ENCODE data around the gene SLC25A25.

SLC25A25 gene

DNA sequence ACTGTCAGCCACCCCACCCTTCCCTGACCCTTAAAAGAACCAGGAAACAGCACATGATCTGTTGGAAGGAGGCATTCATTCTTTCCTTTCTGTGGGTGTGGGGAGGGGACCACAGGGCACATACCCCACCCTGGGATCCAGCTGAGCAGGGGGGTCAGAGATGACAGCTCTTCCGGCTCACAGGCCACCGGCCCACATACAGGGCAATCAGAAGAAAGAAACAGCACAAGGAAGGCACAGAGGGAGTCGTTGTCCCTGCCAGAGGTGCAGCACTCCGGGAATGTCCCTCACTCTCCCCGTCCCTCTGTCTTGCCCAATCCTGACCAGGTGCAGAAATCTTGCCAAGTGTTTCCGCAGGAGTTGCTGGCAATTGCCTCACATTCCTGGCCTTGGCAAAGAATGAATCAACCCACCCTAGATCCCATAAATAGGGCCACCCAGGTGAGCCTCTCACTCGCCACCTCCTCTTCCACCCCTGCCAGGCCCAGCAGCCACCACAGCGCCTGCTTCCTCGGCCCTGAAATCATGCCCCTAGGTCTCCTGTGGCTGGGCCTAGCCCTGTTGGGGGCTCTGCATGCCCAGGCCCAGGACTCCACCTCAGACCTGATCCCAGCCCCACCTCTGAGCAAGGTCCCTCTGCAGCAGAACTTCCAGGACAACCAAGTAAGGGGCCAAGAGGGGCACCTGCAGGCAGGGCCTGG is 81.1 kb downstream of the SLC25A25 start, which contains the start of gene LCN2:
Gene LCN2, plus strand, starts transcription at position 453 of the 701 bp plus-strand sequence. Its CDS starts 73 bp downstream, at position 526.
- no peak for DNase-seq

DNA sequence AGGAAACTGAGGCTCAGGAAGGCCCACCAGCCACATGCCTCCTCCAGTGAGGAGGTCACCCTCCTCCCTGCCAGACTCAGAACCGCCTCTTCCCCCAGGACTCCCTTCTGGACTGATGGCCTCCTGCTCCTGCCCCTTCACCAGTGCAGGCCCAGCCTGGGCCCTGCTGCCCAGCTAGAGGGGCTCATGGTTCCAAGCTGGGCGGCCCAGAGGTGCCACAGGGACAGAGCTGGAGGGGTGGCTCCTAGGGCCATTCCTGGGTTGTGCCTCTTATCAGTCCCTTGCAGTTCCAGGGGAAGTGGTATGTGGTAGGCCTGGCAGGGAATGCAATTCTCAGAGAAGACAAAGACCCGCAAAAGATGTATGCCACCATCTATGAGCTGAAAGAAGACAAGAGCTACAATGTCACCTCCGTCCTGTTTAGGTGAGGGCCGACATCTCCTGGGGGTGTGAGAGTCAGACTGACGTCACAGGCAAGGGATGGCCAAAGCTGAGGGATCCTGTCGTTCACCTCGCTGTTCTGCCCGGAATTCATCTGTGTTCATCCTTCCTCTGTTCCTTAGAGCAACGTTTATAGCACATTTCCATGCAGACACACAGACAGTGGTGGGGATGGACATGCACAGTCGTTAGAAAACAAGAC is 82.0 kb downstream of the SLC25A25 start:
- DNase-seq: no peak

DNA sequence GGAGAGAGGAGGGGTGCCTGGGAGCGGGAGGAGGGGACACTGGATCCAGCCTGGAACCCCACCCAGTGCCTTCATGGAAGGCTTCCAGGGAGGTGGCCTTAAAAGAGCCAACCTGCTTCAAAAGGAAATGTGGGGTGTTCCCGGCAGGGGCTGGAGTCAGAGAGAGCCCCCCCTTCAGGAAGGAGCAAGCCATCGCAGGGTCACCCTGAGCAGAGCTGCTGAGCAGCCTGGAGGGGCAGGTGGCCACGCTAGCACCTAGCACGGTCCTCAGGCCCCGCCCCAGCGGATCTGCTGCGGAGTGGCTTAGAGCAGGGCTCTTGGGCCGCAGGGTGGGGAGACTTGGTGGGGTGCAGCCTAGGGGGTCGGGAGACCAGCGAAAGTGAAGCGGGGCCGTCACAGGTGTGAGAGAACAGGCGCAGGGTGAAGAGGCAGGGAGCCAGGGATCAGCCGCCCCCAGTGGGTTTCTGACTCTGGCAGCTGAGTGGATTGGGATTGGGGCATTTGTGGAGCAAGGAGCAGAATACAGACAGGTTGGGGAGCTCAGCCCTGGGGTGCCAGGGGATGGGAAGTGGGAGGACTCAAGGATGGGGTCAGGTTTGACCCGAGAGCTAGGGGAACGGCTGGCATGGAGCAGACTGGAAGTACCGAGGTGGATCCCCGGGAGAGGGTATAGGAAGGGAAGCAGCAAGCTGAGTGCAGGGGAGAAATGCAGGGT is 82.7 kb downstream of the SLC25A25 start:
- DNase-seq: no peak

DNA sequence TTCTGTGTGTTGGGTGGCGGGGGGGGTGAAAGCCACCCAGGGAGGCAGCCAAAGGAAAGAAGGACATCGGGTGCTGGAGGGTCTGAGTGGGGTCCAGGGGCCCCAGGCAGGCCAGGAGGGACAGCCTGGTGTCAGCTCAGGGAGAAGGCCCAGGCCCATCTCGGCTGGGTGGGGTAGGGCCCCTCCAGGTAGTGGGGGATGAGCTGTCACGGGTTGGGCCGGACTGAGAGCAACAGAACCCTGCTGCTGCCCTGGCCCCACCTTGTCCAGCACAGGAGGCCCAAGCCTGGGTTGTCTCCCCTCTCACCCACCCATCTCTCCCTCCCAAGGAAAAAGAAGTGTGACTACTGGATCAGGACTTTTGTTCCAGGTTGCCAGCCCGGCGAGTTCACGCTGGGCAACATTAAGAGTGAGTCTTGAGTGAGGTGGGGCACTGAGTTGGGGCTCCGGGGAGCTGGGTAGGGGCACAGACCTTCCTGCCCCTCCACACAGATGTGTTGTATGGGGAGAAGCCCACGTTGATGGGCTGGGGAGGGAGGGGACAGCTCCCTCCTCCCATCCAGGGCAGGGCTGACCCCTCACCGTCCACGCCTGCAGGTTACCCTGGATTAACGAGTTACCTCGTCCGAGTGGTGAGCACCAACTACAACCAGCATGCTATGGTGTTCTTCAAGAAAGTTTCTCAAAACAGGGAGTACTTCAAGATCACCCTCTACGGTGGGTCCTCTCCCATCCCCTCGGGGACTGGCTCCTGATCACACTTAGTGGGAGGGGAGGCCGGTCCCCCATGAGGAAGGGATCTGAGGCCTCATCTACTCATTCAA is 83.5 kb downstream of the SLC25A25 start:
- no peak for DNase-seq

DNA sequence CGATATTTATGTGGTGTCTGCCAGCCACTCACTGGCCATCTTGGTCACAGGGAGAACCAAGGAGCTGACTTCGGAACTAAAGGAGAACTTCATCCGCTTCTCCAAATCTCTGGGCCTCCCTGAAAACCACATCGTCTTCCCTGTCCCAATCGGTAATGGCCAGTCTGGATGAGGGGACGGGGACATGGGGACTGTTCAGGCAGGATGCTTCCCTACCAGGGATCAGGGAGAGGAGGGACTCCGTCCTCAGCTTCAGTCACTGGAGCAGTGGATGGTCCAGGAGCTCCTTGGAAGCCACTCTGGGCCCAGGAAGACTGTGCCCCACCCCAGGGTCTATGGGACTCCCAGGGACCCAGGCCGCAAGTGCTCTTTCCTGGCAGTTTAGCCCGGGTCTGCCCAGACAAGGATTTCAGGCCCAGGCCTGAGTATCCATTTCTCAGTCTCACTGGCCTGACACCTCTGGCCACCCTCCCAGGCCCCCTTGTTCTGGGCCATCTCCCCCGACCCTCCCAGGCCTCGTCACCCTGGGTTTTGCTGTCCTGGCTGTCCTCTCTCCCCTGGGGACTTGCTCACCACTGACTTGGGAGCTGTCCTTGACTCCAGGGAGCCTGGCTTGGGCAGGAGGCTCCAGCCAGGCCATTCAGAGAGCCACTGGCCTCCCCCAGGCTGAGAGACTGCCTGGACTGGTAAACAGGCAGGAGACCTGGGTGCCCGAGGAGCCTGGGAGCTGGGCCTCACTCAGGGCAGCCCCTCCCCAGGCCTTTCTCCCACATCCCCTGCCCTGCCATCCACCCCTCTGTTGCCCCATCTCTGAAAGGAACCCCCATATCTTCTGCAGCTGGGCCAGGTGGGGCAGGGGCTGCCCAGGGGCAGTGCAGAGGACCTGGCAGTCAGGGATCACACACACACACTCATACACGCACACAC is 84.4 kb downstream of the SLC25A25 start:
- no peak for DNase-seq

DNA sequence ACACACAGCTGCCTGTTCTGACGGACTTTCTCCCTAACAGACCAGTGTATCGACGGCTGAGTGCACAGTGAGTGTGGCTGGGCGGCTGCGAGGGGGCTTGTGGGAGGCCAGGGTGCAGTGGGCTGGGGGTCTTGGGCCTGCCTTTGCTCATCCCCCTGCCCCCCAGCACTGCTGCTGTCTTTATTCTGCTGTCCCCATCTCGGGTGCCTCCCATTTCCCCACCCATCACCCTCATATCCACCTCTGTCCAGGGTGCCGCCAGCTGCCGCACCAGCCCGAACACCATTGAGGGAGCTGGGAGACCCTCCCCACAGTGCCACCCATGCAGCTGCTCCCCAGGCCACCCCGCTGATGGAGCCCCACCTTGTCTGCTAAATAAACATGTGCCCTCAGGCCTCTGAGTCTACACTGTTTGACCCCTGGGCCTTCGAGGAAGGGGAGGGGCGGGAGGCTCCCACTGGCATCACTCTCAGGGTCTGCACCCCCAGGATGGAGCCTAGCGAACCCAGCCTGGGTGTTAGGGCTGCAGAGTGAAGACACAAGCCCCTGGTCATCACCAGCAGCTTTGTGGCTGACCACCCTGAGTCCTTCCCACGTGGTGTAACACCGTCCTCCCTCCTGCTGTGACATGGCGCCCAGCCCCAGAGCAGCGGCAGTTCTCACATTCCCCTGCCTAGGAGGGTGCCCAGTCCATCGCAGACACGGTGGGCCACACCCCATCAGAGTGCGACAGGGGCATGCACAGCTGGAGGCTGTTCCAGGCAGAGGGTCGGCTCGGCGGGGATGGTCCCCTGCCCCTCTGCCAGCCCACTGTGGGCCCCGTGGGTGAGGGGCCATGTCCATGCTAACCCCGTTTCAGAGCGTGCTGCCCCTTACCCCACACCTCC is 85.3 kb downstream of the SLC25A25 start:
- DNase-seq: no peak

DNA sequence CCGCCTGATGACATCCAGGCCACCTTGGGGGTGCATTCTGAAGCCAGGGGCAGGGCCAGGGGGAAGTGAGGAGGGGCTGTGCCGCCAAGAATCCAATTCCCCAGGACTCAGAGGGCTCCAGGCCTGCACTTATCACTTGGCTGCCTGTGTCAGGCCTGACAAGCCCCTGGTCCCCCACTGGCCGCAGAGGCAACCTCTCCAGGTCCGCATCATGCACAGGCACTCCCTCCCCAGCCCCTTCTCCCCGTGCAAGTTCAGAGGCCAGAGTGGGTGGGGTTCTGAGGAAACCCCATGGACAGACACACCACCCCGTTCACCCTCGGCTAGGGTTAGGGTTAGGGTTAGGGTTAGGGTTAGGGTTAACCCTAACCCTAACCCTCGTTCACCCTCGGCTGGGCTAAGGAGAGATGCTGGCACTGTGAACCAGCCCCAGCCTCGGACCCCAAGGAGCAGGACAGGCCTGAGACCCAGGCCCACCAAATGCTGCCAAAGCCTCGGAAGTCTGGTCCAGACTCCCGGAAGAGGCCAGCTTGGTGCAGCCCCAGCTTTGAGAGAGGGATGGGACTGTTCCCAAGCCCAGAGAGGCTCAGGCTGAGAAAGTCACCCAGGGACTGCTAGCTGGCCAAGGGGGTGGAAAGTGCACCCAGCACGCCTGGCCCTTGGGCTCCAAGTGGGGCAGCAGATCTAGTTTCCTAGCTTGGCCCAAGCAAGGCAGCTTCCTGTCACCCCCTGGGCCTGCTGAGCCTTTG is 86.1 kb downstream of the SLC25A25 start:
- no peak for DNase-seq

DNA sequence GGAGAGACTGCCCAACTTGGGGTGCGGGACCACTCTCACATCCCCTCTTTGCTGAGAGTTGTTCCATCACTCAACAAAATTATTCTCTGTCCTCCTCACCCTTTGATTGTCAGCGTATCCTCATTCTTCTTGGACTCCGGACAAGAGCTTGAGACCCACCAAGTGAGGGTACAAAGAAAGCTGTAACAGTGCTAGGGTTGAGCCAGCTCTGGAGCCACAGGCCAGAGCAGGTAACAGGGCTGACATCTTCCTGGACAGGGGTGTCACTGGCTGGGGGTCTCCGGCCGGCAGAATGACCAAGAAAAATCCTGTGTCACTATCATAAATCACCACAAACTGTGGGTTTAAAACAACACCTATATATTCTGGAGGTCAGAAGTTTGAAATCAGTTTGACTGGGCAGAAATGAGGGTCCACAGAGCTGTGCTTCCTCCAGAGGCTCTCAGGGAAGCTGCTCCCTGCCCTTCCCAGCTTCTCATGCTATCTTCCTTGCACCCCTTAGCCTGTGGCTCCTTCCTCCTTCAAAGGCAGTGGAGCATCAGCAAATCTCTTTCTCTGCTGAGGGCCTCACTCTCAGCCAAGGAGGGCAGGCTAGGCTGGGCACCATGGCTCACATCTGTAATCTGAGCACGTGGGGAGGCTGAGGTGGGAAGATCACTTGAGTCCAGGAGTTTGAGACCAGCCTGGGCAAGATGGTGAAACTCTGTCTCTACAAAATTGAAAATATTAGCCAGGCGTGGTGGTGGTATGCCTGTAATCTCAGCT is 87.9 kb downstream of the SLC25A25 start:
- no peak for DNase-seq
